NCI-H2196 treated with DMSO at 0.1 percent for 48 hours (cell line): ENCODE results near the gene TRIP10.

ENCODE experiments used
- DNase-seq: peaks from one replicate; lab custom pipeline; 2025; ENCODE audit not compliant: unreplicated experiment; lab: John Stamatoyannopoulos, UW

The TRIP10 gene

GRCh38 chr19:6724631-6725492, 14.6 kb upstream of the TRIP10 start:
- DNase-seq: no peak

DNA sequence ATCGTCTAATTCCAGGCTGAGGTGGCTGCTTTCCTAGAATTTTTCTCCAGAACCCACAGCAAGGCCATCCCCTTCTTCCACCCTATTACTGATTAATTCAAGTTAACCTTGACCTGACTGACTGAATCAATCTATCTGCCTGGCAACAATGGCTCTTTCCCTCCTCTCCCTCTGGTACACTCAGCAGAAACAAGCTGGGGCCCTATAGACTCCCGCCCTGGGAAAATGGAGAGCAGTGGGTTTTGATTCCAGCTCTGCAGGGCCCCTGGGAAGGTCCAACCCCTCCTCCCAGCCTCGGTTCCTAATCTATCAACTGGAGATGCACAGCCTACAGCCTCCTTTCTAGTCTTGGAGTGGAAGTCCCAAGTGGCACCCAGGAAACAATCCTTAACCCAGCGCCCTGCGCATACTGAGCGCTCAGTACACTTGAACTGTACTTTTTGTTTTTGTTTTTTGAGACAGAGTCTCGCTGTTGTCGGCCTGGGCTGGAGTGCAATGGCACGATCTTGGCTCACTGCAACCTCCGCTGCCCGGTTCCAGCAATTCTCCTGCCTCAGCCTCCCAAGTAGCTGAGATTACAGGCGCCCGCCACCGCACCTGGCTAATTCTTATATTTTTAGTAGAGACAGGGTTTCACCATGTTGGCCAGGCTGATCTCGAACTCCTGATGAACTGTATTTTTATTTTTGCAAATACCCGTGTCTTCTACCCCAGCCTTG, 13.8 kb upstream of the TRIP10 start:
- DNase-seq: no peak

DNA sequence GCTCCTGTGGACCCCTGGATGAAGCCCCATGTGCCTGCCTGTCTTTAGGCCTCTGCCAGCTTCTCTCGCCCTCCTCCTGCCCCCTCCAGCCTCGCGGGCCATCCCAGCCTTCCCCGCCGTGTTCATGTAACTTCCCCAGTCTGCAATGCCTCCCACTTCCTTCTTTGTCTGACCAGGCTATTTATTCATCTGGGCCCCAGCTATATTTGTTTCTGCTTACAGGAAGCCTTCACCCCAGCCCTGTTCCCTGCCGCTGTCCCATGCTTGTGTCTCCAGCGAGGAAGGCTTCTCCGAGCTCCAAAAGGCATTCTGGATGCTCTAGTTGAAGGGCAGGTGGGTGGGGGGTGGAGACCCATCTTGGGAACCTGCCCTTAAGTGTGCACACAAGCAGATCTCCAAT, 11.1 kb upstream of the TRIP10 start:
- no peak for DNase-seq

- no peak for DNase-seq
These were observed 9.8 kb upstream of the TRIP10 start for GRCh38 chr19:6729573-6730152.

DNA sequence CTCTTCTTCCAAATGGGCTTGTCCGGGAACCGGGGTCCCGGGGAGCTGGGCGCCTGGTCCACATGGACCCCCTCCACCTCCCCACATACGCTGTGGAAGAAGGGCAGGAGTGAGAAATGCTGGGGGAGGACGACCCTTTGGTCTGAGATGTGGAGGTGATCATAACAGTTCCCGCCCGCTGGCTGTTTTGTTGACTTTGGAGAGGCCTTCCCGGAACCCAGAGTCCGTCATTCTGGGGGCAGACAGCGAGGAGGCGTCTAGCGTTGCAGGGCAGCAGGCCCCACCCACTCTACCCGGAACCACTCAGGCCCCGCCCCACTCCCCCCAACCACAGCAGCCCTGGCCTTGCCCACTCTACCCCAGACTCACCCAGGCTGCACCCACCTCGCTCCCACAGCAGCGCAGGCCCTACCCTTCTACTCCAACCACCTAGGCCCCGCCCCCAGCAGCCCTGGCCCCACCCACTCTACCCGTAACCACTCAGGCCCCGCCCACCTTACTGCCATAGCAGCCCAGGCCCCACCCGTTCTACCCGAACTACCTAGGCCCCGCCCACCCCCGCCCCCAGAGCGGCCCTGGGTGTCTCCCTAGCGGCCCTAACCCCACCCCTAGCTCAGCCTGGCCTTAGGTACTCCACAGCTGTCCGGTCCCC, 9.2 kb upstream of the TRIP10 start:
- DNase-seq: no peak

DNA sequence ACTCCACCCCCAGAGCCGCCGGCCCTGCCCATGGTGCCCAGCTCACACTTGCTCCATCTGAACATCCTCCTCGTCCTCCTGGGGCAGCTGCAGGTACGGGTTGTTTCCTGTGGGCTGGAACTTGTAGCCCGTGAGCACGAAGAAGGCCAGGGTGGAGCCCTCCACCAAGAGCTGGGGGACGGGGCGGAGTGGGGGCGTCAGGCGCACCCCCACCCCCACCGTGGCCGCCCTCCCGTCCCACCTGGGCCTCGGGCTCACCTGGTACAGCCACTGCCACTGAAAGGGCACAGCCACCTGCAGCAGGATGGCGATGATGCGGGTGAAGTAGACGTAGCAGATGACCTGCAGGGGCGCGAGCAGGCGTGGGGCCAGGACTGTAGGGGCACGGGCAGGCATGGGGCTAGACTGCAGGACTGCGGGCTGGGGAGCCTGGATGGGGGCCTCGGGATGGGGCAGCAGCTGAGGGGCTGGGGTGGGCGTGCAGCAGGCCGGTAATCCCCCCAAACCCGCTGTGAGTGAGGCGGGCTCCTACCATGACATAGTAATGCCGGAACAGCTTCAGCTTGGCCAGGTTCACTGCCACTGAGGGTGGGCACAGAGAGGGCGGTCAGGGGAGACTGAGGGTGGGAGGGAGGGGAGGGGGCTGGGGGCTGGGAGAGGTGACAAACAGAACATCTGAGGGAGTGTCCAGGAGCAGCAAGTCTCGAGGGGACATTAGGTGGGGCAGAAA, 8.4 kb upstream of the TRIP10 start:
- no peak for DNase-seq

DNA sequence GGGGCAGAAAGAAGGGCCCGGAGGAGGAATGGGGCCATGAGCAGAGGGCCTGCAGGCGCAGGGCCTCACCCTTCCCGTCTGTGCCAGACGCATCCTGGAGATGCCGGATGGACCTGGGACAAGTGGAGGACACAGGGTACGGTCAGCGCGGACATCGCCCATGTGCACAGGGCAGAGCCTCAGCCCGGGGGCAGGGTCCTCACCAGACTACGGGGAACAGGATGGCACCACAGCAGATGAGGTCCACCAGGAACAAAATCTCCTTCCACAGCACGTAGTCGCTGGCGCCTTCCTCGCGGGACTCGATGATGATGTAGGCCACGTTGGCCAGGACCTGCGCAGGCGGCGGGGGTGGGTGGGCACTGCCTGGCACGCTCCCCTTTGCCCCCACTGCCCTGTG, 7.7 kb upstream of the TRIP10 start:
- DNase-seq: no peak

- DNase-seq: no peak
These were observed 6.6 kb upstream of the TRIP10 start for GRCh38 chr19:6732803-6733337.

GRCh38 chr19:6733338-6734095, 6.0 kb upstream of the TRIP10 start:
- no peak for DNase-seq

GRCh38 chr19:6734096-6734696, 5.3 kb upstream of the TRIP10 start:
- DNase-seq: no peak

DNA sequence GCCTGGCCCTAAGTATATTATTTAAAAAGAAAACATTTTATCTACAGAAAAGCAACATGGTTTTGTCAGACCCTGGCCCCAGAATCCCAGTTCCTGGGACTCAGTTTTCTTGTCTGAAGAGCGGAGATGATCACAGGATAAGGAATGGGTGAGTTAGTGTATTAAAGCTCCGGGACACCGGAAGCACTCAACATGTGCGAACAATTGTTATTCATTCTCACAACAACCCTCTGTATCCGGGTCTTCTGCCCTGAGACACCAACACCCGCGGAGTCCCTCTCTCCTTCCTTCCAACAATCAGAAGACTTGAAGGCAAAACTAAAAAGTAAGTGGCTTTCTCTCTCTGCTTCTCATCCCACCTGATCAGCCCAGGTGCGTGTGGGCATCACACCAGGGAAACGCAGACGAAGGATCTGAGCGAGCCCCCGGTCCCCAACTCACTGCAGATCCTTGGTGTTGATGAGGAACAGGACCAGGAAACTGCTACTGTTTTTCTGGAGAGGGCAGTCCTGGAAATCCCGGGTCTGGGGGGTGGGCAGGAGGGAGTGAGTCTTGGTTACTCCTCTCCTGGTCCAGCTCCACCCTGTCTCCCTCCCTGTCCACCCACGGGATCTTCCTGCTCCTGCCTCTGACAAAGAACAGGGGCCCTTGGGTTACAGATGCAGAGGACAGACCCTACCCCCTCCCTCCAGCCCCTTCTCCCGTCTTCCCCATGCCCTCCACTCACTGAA, 4.1 kb upstream of the TRIP10 start:
- no peak for DNase-seq

DNA sequence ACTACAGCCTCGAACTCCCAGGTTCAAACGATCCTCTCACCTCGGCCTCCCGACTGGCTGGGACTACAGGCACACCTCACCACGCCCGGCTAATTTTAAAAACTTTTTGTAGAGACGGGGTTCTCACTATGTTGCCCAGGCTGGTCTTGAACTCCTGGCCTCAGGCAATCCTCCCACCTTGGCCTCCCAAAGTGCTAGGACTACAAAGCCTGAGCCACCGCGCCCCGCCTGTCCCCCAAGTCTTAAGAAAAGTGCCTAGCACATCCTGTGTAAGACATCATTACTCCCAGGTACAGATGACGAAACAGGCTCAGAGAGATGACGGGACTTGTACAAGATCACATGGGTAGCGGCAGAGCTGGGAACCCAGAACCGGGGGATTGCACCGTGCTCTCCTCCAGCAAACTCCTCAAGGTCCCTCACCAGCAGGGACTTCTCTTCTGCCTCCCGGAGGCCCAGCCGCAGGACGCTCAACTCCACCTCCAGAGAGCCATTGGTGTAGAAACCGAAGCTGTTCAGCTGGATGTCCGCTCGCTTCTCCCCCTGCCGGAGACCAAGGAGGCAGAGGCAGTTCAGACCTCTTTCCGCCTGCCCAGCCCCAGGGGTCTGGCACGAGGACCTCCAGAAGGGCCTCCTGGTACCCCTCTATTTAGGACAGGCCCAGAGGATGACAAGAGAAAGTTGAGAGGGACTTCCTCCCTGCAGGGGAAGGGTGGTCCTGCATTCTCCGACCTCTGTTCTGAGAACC, 3.1 kb upstream of the TRIP10 start:
- DNase-seq: peak; percentile 29

DNA sequence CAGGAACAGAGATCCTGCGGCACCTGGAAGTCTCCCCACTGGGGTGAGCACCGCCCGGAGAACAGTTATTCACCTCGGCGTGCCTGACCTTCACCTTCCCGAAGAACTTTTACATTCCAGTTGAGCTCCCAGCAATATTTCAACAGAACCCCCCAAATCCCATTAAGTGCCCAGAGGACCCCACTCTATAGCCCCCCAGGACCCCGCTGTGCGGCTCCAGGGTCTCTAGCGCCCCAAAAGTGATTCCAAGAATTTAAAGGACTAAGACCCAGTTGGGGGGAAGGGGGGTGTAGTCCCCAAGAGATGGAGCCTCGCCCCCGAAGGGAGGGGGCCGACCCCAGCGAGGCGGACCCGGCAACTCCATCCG, 2.6 kb upstream of the TRIP10 start:
- no peak for DNase-seq

DNA sequence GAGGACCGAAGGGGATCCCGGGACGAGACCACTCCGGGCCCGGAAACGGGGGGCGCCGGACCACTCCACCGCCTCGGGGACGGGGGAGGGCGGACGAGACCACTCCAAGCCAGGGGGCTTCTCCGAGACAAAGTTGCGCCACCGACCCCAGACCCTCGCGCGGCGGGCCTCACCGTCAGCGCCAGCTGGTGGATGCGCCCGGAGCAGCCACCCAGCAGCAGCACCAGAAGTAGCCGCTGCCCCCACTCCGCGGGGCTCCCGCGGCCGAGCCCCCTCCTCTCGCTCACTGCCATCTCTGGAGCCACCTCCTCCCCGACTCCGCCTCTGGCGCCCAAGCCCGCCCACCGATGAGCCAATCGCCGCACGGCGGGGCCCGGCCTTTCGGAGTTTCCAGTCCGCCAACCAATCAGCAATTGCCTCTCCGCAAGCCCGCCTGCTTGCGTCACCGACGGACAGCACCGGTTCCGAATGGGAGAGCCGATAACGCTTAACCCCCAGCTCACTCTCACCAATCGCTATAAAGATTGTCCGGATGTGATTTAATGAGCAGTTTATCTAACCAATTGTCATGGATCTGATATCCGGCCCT, 2.1 kb upstream of the TRIP10 start, which contains the start of gene GPR108:
Gene GPR108 (minus strand): TSS at position 297 of the 589 bp plus-strand sequence. CDS start 4 bp downstream, at position 293.
- DNase-seq: peak; percentile 99

GRCh38 chr19:6737873-6738786, 1.4 kb upstream of the TRIP10 start:
- DNase-seq: peak; percentile 58

DNA sequence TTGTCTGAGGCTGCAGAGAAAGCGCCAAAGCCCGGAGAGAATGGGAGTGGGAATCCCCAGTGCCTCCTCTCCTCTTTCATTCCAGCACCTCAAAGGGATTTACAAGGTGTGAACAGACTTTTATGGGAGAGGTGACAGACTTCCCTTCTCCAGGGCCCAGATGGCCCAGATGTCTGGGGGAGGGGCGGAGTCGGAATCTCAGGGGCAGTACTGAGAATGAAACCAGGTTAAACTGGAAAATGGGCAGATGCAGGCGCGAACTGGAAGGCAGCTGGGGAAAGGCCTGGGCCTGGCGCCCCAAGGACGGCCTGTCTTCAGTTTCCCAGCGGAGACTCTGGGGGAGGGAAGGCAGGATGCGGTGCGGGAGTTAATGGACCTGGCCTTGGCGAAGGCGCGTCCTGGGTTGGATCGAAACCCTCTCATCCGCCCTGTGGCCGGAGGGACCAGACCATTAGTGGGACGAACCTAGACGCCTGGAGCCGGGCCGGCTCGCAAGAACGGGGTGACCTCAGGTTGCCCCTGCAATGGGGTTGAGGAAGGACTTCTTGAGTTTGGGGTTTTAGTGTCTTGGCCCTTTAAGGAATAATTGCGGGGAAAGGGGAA, 592 bp upstream of the TRIP10 start:
- DNase-seq: no peak
